ENCODE results near the gene FHOD1. TPM values are rescaled to one million over a fixed set of nuclear protein-coding genes. Genes with fewer than 3 reads are reported as not detected.

The FHOD1 gene
- total and polyA plus RNA-seq, 9 of the 15 experiments (the other 6 are each of a cell fraction or from before 2014, with no cell fraction given) = 18.7 to 126 (median 32.3) TPM

- TF ChIP-seq TAF15 (IDR thresholded peaks at IDR 0.05; ENCODE audit: low read depth, low read length) (no peak), POLR3G (IDR thresholded peaks at IDR 0.05; ENCODE audit: extremely low read depth, insufficient read length, insufficient replicate concordance) (no peak), L3MBTL2 (IDR thresholded peaks at IDR 0.05) (no peak; the same call in 1 of the 2 replicates), REST (IDR thresholded peaks at IDR 0.05; ENCODE audit: borderline replicate concordance) (no peak), REST (CRISPR knock-in tag; IDR thresholded peaks at IDR 0.05; ENCODE audit: low read depth) (no peak), MLLT1 (IDR thresholded peaks at IDR 0.05) (0 out of 4 replicates have a peak, but pooled peaks of 1 of the 2 experiments have one; percentile 25), GTF2F1 (IDR thresholded peaks at IDR 0.05; ENCODE audit: low read depth, low read length) (no peak), KDM4B (IDR thresholded peaks at IDR 0.05; ENCODE audit: borderline replicate concordance in 2 of 2, low read depth in 1 of 2) (no peak), C11orf30 (IDR thresholded peaks at IDR 0.05; ENCODE audit: low read depth) (peak; percentile 94)
- TF ChIP-seq, protein P1, sequence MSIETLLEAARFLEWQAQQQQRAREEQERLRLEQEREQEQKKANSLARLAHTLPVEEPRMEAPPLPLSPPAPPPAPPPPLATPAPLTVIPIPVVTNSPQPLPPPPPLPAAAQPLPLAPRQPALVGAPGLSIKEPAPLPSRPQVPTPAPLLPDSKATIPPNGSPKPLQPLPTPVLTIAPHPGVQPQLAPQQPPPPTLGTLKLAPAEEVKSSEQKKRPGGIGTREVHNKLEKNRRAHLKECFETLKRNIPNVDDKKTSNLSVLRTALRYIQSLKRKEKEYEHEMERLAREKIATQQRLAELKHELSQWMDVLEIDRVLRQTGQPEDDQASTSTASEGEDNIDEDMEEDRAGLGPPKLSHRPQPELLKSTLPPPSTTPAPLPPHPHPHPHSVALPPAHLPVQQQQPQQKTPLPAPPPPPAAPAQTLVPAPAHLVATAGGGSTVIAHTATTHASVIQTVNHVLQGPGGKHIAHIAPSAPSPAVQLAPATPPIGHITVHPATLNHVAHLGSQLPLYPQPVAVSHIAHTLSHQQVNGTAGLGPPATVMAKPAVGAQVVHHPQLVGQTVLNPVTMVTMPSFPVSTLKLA (conservative IDR thresholded peaks at IDR 0.05) = 0 out of 4 replicates have a peak, but pooled peaks of 1 of the 2 experiments have one; percentile 21
- TF ChIP-seq, protein P2, sequence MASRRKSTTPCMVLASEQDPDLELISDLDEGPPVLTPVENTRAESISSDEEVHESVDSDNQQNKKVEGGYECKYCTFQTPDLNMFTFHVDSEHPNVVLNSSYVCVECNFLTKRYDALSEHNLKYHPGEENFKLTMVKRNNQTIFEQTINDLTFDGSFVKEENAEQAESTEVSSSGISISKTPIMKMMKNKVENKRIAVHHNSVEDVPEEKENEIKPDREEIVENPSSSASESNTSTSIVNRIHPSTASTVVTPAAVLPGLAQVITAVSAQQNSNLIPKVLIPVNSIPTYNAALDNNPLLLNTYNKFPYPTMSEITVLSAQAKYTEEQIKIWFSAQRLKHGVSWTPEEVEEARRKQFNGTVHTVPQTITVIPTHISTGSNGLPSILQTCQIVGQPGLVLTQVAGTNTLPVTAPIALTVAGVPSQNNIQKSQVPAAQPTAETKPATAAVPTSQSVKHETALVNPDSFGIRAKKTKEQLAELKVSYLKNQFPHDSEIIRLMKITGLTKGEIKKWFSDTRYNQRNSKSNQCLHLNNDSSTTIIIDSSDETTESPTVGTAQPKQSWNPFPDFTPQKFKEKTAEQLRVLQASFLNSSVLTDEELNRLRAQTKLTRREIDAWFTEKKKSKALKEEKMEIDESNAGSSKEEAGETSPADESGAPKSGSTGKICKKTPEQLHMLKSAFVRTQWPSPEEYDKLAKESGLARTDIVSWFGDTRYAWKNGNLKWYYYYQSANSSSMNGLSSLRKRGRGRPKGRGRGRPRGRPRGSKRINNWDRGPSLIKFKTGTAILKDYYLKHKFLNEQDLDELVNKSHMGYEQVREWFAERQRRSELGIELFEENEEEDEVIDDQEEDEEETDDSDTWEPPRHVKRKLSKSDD (conservative IDR thresholded peaks at IDR 0.05; ENCODE audit: low read length) = no peak
Observed at GRCh38 chr16:67241008-67241900, 6.0 kb downstream of the FHOD1 start (continued).

All from K562 (cell line).